ENCODE data around the gene PSMA3. TPM values are rescaled to one million over a fixed set of nuclear protein-coding genes. Genes with fewer than 3 reads are reported as not detected.

PSMA3 gene
- total and polyA plus RNA-seq, 9 of the 15 experiments (the other 6 are each of a cell fraction or from before 2014, with no cell fraction given) = 129 to 786 (median 319) TPM

DNA sequence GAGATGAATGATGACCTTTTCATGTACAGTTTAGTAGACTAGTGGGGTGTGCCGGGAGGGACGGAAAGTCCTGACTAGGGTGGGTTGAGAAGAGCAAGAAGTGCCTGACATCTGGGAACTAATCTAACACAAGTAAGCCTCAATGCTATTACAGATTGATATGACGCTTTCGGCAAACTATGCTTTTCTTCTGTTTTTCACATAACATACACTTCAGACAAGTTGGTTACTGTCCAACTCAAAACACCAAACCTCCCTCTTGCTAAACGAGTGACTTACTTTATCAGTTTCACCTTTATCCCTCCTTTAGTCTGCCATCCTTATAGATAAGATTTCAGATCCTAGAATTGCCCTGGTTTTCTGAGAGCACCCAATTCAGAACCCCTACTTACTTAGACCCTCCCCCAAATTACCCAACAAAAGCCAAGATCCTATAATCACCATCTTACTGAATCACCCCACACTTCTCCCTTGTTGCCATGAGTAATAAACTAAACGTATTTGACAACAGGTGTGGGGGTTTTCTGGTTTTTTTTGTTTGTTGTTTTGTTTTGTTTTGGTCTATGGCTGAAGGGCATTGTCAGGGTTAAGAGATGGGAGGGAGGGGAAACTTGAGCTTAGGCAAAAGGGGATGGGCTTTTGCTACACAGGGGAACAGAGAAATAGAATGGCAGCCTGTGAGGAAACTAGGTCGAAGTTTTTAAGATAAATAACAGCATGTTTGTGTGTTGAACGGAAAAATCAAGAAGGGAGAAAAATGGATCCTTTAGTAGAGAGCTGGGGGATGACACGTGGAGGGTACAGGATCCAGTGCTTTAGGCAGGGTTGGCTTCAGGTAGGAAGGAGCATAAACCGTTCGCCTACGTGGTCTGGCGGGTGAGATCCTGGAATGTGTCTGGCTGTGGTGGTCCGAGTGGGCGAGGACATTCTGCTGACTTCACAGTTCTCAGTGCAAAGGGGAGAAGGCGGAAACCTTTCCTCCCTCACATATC lies 6.1 kb upstream of the PSMA3 start (continued):
- TF ChIP-seq RBM39 (optimal IDR thresholded peaks at IDR 0.05; ENCODE audit: low read depth, low read length) (no peak), ZNF586 (CRISPR knock-in tag; conservative IDR thresholded peaks at IDR 0.05) (no peak), ZNF217 (CRISPR knock-in tag; IDR thresholded peaks at IDR 0.05) (no peak), FOXA1 (IDR thresholded peaks at IDR 0.05; ENCODE audit: borderline replicate concordance) (no peak), ESRRA (IDR thresholded peaks at IDR 0.05; ENCODE audit: borderline replicate concordance, low read depth) (peak; percentile 21; the same call in 1 of the 2 replicates), EP300 (IDR thresholded peaks at IDR 0.05; ENCODE audit: low read length) (no peak), ZKSCAN3 (CRISPR knock-in tag; IDR thresholded peaks at IDR 0.05) (no peak), ARID1B (IDR thresholded peaks at IDR 0.05) (no peak), PHB (CRISPR knock-in tag; IDR thresholded peaks at IDR 0.05) (no peak), PRMT5 (CRISPR knock-in tag; IDR thresholded peaks at IDR 0.05) (no peak), ZEB2 (IDR thresholded peaks at IDR 0.05) (no peak), FOXJ3 (CRISPR knock-in tag; IDR thresholded peaks at IDR 0.05) (no peak), MAFG (tag; conservative IDR thresholded peaks at IDR 0.05) (peak; percentile 79), GTF2A2 (tag; IDR thresholded peaks at IDR 0.05) (no peak), HLTF (IDR thresholded peaks at IDR 0.05) (no peak), SUPT5H (IDR thresholded peaks at IDR 0.05) (0 out of 2 replicates have a peak, but pooled peaks have one; percentile 26), DPF2 (IDR thresholded peaks at IDR 0.05) (peak; percentile 38)
- TF ChIP-seq, protein P1, sequence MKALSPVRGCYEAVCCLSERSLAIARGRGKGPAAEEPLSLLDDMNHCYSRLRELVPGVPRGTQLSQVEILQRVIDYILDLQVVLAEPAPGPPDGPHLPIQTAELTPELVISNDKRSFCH (CRISPR knock-in tag; IDR thresholded peaks at IDR 0.05) = no peak
- TF ChIP-seq, protein P1 (tag; IDR thresholded peaks at IDR 0.05) = no peak
- TF ChIP-seq, protein P2, sequence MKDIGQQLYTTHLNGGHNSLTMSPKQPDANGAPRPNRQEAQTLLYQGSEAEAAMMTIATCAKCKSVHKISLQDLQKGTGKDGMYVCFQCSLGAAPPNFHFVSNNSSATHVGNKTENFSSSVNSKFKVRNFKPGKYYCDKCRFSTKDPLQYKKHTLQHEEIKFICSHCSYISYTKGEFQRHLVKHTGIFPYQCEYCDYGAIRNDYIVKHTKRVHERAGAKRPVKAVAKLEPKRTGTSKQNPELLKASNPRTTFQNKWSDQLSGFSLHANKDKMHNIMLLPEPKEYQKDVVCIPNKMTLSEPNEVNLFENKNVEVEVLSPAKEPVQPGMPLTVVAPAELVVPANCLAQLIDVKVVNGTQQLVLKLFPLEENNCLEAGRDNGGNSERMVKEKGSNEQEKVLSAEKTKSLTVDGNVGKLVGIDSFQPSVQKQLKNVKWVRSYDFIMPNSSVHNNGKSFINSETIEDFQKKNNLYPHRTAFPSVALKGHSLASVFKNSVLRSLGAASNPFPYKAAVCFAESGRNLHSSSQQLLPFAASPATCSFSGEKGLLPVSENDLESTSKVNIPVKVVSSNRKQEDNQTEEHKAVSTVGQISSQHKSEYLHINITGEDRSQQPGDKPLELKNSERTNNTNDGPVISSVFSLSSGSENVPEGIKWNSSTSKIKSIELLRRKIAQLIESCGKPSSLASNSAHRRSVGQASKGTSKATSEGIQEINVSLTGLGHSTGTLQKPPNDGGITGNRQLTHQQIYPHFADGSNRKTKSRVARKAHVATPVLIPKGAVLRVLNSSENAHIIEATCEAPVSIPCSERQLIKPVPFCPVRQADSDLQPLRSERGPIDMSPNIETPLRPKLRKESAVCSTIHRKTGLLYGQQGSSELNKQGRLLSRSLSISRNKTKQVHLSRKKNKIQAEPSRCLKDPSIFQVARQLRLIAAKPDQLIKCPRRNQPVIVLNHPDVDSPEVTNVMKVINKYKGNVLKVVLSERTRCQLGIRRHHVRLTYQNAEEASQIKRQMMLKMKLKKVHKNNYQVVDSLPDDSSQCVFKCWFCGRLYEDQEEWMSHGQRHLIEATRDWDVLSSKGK (CRISPR knock-in tag; IDR thresholded peaks at IDR 0.05) = no peak
- TF ChIP-seq, protein P3, sequence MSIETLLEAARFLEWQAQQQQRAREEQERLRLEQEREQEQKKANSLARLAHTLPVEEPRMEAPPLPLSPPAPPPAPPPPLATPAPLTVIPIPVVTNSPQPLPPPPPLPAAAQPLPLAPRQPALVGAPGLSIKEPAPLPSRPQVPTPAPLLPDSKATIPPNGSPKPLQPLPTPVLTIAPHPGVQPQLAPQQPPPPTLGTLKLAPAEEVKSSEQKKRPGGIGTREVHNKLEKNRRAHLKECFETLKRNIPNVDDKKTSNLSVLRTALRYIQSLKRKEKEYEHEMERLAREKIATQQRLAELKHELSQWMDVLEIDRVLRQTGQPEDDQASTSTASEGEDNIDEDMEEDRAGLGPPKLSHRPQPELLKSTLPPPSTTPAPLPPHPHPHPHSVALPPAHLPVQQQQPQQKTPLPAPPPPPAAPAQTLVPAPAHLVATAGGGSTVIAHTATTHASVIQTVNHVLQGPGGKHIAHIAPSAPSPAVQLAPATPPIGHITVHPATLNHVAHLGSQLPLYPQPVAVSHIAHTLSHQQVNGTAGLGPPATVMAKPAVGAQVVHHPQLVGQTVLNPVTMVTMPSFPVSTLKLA (conservative IDR thresholded peaks at IDR 0.05) = 0 out of 4 replicates have a peak, but pooled peaks of 1 of the 2 experiments have one; percentile 9

Measured in K562 (cell line).